SU-DHL-6 (cell line): ENCODE results near the gene THEM5.

Experiments used
- EZH2phosphoT487 ChIP-seq: fragments of 200-600 bp; sonication (generic), shearing (Covaris generic); conservative IDR thresholded peaks from 2 replicates; pipeline ENCODE4 v1.6.1; 2018; ENCODE audit warnings: mild to moderate bottlenecking, antibody characterized with exemption, low read length, moderate library complexity, mixed read lengths
- TF ChIP-seq, protein P1 (sequence below): fragments of 200-600 bp; sonication (generic); IDR thresholded peaks from one replicate; pipeline ENCODE4 v1.5.1; 2017; ENCODE audit warnings: antibody characterized with exemption, mild to moderate bottlenecking, low read length, moderate library complexity; ENCODE audit not compliant: insufficient read depth, poor library complexity, severe bottlenecking

DNA sequence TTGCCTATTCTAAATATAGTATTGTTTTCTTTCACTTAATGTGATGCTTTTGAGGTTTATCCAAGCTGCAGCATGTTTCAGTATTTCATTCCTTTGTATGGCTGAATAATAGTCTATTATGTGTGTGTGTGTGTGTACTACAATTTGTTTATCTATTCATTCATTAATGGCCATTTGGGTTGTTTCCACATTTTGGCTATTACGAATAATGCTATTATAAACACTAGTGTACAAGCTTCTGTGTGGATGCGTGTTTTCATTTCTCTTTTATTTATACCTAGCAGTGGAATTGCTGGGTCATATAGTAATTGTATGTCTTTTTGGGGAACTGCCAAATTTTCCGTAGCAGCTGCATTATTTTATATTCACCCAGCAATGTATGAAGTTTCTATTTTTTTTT lies 15.0 kb upstream of the THEM5 start:
- no peak for TF ChIP-seq EZH2phosphoT487
- TF ChIP-seq, protein P1, sequence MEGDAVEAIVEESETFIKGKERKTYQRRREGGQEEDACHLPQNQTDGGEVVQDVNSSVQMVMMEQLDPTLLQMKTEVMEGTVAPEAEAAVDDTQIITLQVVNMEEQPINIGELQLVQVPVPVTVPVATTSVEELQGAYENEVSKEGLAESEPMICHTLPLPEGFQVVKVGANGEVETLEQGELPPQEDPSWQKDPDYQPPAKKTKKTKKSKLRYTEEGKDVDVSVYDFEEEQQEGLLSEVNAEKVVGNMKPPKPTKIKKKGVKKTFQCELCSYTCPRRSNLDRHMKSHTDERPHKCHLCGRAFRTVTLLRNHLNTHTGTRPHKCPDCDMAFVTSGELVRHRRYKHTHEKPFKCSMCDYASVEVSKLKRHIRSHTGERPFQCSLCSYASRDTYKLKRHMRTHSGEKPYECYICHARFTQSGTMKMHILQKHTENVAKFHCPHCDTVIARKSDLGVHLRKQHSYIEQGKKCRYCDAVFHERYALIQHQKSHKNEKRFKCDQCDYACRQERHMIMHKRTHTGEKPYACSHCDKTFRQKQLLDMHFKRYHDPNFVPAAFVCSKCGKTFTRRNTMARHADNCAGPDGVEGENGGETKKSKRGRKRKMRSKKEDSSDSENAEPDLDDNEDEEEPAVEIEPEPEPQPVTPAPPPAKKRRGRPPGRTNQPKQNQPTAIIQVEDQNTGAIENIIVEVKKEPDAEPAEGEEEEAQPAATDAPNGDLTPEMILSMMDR, result no peak
